Activated naive CD4-positive, alpha-beta T cell treated with anti-CD3 and anti-CD28 coated beads for 36 hours (primary cell): ENCODE results near the gene NPHP4. TPM values are rescaled to one million over a fixed set of nuclear protein-coding genes. Genes with fewer than 3 reads are reported as not detected.

ENCODE experiments used
- CTCF ChIA-PET: fragments of 350-600 bp; sonication (Branson Sonifier 250); formaldehyde crosslinking; loops from one replicate; lab custom pipeline; 2021; ENCODE audit warnings: antibody characterized with exemption; lab: Charles Lee
- DNase-seq: peaks from one replicate; pipeline ENCODE4 v3.0.0-alpha.2; 2020
- H3K27ac Mint-ChIP-seq: one replicate; pipeline ENCODE4 v1.8.0; 2021; ENCODE audit warnings: mild to moderate bottlenecking, mixed read lengths
- H3K27me3 Mint-ChIP-seq: one replicate; pipeline ENCODE4 v1.8.0; 2021; ENCODE audit warnings: low read depth, mixed read lengths
- H3K36me3 Mint-ChIP-seq: one replicate; pipeline ENCODE4 v1.8.0; 2021; ENCODE audit warnings: low read depth, mixed read lengths
- H3K4me1 Mint-ChIP-seq: one replicate; pipeline ENCODE4 v1.8.0; 2021; ENCODE audit warnings: low read depth, mixed read lengths
- H3K4me3 Mint-ChIP-seq: one replicate; pipeline ENCODE4 v1.8.0; 2021; ENCODE audit warnings: mild to moderate bottlenecking, moderate library complexity, mixed read lengths
- H3K9me3 Mint-ChIP-seq: one replicate; pipeline ENCODE4 v1.8.0; 2021; ENCODE audit warnings: mixed read lengths
- intact Hi-C: fragments of 100-400 bp; cut with micrococcal nuclease; formaldehyde crosslinking; loops from one replicate; pipeline ENCODE4 v1.15.1; 2023
- total RNA-seq, 2 experiments: library from RNA; stranded (reverse); gene quantifications; one replicate each; pipeline ENCODE4 v1.2.3, GENCODE V29; 2021

Gene NPHP4
- total RNA-seq, 2 experiments from 2014 or later, result 10.7 to 11.2 TPM

- H3K4me3 Mint-ChIP-seq, result no peak overlapping the region
- DNase-seq, result no peak
- no peaks in the 10 kb centered on the region for H3K4me1 Mint-ChIP-seq
- H3K36me3 Mint-ChIP-seq, result peaks cover 1% of the 10 kb centered on the region
- CTCF ChIA-PET, result no interaction called here
- no peaks in the 10 kb centered on the region for H3K27me3 Mint-ChIP-seq
- no peaks in the 10 kb centered on the region for H3K9me3 Mint-ChIP-seq
- no peak overlapping the region for H3K27ac Mint-ChIP-seq
- intact Hi-C loops, result no loop called here
These were observed 83.5 kb downstream of the NPHP4 start for GRCh38 chr1:5908461-5909375.

GRCh38 chr1:5907966-5908365 is 84.3 kb downstream of the NPHP4 start:
- H3K4me3 Mint-ChIP-seq, result no peak overlapping the region
- CTCF ChIA-PET, result interaction anchor here (0.6 kb wide), 1 partner anchor 1929 kb away, joined by 4 read pairs; no protein-coding TSS in a partner anchor

GRCh38 chr1:5907386-5907785 is 84.8 kb downstream of the NPHP4 start:
- Mint-ChIP-seq H3K27ac (no peak overlapping the region), H3K4me3 (no peak overlapping the region), H3K27me3 (no peaks in the 10 kb centered on the region), H3K4me1 (no peaks in the 10 kb centered on the region), H3K9me3 (no peaks in the 10 kb centered on the region), H3K36me3 (peaks cover 2% of the 10 kb centered on the region)
- intact Hi-C loops, result no loop called here
- DNase-seq, result no peak
- CTCF ChIA-PET, result interaction anchor here (0.6 kb wide), 2 partner anchors 108 to 1928 kb away, joined by 4 read pairs; no protein-coding TSS in a partner anchor

More at GRCh38 chr1:5907966-5908365, 84.3 kb downstream of the NPHP4 start:
- intact Hi-C loops, result no loop called here
- Mint-ChIP-seq H3K9me3 (no peaks in the 10 kb centered on the region), H3K36me3 (peaks cover 1% of the 10 kb centered on the region), H3K27me3 (no peaks in the 10 kb centered on the region), H3K4me1 (no peaks in the 10 kb centered on the region), H3K27ac (no peak overlapping the region)
- no peak for DNase-seq

- CTCF ChIA-PET, result interaction anchor here (0.6 to 1.0 kb wide), 2 partner anchors 21 to 108 kb away, joined by 3 to 4 read pairs; no protein-coding TSS in a partner anchor
These were observed 85.3 kb downstream of the NPHP4 start for GRCh38 chr1:5906966-5907365.

GRCh38 chr1:5906116-5906515 is 86.1 kb downstream of the NPHP4 start:
- Mint-ChIP-seq H3K4me1 (no peaks in the 10 kb centered on the region), H3K4me3 (no peak overlapping the region), H3K27me3 (no peaks in the 10 kb centered on the region), H3K27ac (no peak overlapping the region), H3K36me3 (peaks cover 1% of the 10 kb centered on the region), H3K9me3 (no peaks in the 10 kb centered on the region)
- DNase-seq, result no peak
- intact Hi-C loops, result no loop called here
- CTCF ChIA-PET, result interaction anchor here (1.0 kb wide), 1 partner anchor 22 kb away, joined by 3 read pairs; no protein-coding TSS in a partner anchor

More at GRCh38 chr1:5906966-5907365, 85.3 kb downstream of the NPHP4 start:
- Mint-ChIP-seq H3K4me1 (no peaks in the 10 kb centered on the region), H3K27ac (no peak overlapping the region), H3K36me3 (peaks cover 3% of the 10 kb centered on the region), H3K27me3 (no peaks in the 10 kb centered on the region), H3K9me3 (no peaks in the 10 kb centered on the region), H3K4me3 (no peak overlapping the region)
- DNase-seq, result no peak
- intact Hi-C loops, result no loop called here

- H3K27me3 Mint-ChIP-seq, result no peaks in the 10 kb centered on the region
- H3K27ac Mint-ChIP-seq, result no peak overlapping the region
- no peak for DNase-seq
- CTCF ChIA-PET, result no interaction called here
- H3K36me3 Mint-ChIP-seq, result peaks cover 1% of the 10 kb centered on the region
- no peaks in the 10 kb centered on the region for H3K9me3 Mint-ChIP-seq
- intact Hi-C loops, result no loop called here
- no peaks in the 10 kb centered on the region for H3K4me1 Mint-ChIP-seq
- no peak overlapping the region for H3K4me3 Mint-ChIP-seq
These were observed 86.8 kb downstream of the NPHP4 start for GRCh38 chr1:5905436-5905835.

GRCh38 chr1:5904551-5904950 is 87.7 kb downstream of the NPHP4 start:
- H3K27ac Mint-ChIP-seq, result no peak overlapping the region
- no peak overlapping the region for H3K4me3 Mint-ChIP-seq
- no peak for DNase-seq
- H3K9me3 Mint-ChIP-seq, result no peaks in the 10 kb centered on the region
- H3K36me3 Mint-ChIP-seq, result peaks cover 3% of the 10 kb centered on the region
- CTCF ChIA-PET, result no interaction called here
- intact Hi-C loops, result no loop called here
- H3K27me3 Mint-ChIP-seq, result no peaks in the 10 kb centered on the region
- no peaks in the 10 kb centered on the region for H3K4me1 Mint-ChIP-seq

GRCh38 chr1:5903680-5904079 is 88.5 kb downstream of the NPHP4 start:
- intact Hi-C loops, result no loop called here
- H3K9me3 Mint-ChIP-seq, result no peaks in the 10 kb centered on the region
- H3K27me3 Mint-ChIP-seq, result no peaks in the 10 kb centered on the region
- H3K27ac Mint-ChIP-seq, result no peak overlapping the region
- H3K4me3 Mint-ChIP-seq, result no peak overlapping the region
- no peak for DNase-seq
- CTCF ChIA-PET, result no interaction called here
- peaks cover 3% of the 10 kb centered on the region for H3K36me3 Mint-ChIP-seq
- H3K4me1 Mint-ChIP-seq, result no peaks in the 10 kb centered on the region

- intact Hi-C loops, result no loop called here
- Mint-ChIP-seq H3K27me3 (no peaks in the 10 kb centered on the region), H3K27ac (no peak overlapping the region), H3K4me3 (no peak overlapping the region), H3K4me1 (no peaks in the 10 kb centered on the region), H3K36me3 (peaks cover 4% of the 10 kb centered on the region), H3K9me3 (no peaks in the 10 kb centered on the region)
- CTCF ChIA-PET, result no interaction called here
- DNase-seq, result no peak
These were observed 89.2 kb downstream of the NPHP4 start for GRCh38 chr1:5903031-5903430.

- peaks cover 8% of the 10 kb centered on the region for H3K36me3 Mint-ChIP-seq
- no peaks in the 10 kb centered on the region for H3K4me1 Mint-ChIP-seq
- no peak overlapping the region for H3K4me3 Mint-ChIP-seq
- H3K27me3 Mint-ChIP-seq, result no peaks in the 10 kb centered on the region
- H3K27ac Mint-ChIP-seq, result no peak overlapping the region
- no peaks in the 10 kb centered on the region for H3K9me3 Mint-ChIP-seq
- intact Hi-C loops, result no loop called here
- DNase-seq, result no peak
- CTCF ChIA-PET, result interaction anchor here (0.5 kb wide), 1 partner anchor 1904 kb away, joined by 3 read pairs; no protein-coding TSS in a partner anchor
These were observed 90.4 kb downstream of the NPHP4 start for GRCh38 chr1:5901841-5902240.

- intact Hi-C loops, result no loop called here
- H3K36me3 Mint-ChIP-seq, result peaks cover 8% of the 10 kb centered on the region
- no peak for DNase-seq
- H3K27ac Mint-ChIP-seq, result no peak overlapping the region
- no peaks in the 10 kb centered on the region for H3K27me3 Mint-ChIP-seq
- H3K9me3 Mint-ChIP-seq, result no peaks in the 10 kb centered on the region
- H3K4me3 Mint-ChIP-seq, result no peak overlapping the region
- CTCF ChIA-PET, result no interaction called here
- H3K4me1 Mint-ChIP-seq, result no peaks in the 10 kb centered on the region
These were observed 91.1 kb downstream of the NPHP4 start for GRCh38 chr1:5901150-5901549.

- CTCF ChIA-PET, result no interaction called here
- Mint-ChIP-seq H3K27me3 (no peaks in the 10 kb centered on the region), H3K9me3 (no peaks in the 10 kb centered on the region), H3K4me3 (no peak overlapping the region), H3K27ac (no peak overlapping the region), H3K36me3 (peaks cover 19% of the 10 kb centered on the region), H3K4me1 (no peaks in the 10 kb centered on the region)
- intact Hi-C loops, result no loop called here
- DNase-seq, result no peak
These were observed 94.0 kb downstream of the NPHP4 start for GRCh38 chr1:5898266-5898665.
